NOMO-1 (cell line): ENCODE results near the gene GRIPAP1.

Experiments used
- DNase-seq, 2 experiments: peaks; one replicate each; lab custom pipeline; 2025; ENCODE audit not compliant: unreplicated experiment in 2 of 2; lab: John Stamatoyannopoulos, UW

Gene GRIPAP1, protein sequence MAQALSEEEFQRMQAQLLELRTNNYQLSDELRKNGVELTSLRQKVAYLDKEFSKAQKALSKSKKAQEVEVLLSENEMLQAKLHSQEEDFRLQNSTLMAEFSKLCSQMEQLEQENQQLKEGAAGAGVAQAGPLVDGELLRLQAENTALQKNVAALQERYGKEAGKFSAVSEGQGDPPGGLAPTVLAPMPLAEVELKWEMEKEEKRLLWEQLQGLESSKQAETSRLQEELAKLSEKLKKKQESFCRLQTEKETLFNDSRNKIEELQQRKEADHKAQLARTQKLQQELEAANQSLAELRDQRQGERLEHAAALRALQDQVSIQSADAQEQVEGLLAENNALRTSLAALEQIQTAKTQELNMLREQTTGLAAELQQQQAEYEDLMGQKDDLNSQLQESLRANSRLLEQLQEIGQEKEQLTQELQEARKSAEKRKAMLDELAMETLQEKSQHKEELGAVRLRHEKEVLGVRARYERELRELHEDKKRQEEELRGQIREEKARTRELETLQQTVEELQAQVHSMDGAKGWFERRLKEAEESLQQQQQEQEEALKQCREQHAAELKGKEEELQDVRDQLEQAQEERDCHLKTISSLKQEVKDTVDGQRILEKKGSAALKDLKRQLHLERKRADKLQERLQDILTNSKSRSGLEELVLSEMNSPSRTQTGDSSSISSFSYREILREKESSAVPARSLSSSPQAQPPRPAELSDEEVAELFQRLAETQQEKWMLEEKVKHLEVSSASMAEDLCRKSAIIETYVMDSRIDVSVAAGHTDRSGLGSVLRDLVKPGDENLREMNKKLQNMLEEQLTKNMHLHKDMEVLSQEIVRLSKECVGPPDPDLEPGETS

DNA sequence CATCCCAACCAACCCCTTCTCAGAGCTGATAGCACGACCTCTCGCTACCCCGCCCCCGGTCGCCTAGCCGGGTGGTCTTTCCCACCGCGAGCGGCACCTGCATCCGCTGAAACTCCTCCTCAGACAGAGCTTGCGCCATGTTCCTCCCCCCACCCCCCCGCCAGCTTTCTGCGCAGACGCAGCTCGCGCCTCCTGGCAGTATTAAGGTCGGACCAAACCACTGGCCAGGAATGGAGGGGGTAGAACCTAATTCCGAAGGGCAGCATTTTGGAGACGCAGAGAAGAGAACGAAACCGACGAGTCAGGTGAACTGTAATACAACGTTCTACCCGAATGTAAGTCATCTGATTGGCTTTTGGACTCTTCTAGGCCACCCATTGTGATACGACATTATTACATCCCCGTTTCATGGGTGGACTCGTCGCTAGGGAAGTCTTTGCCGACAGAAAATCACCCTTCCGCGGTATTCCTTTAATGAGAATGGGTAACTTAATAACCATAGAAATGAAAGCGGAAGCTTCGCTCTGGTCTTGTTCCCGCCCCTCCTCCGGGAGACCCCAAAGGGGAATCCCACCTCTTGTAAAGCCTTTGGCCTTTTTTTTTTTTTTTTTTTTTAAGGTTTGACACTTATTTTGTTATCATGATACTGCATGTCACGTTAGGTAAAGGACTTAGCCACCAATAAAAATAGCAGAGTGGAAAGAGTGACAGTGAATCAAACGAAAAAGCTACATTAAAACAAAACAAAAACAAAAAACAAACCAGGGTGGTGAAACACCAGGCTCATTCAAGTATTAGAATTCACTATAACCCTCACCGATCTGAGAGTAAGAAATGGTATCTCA, at the start of gene GRIPAP1:
Gene GRIPAP1 (minus strand): TSS at position 174 of the 845 bp plus-strand sequence. CDS start 35 bp downstream, at position 139.
- peak; percentile 49 to 73 for DNase-seq

DNA sequence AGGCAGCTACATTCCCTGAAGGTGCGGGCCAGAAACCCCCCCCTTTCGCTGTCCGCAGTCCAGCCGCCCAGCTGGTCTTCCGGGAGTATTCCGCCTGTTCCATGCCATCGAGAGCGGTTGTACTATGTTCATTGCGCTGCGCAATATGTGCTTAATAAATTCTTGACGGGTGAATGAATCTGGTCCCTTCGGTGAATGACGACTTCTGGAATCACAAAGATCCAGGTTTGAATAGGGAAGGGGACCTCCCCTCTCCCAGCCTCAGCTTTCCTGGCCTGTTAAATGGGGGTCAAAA, 41.9 kb upstream of the GRIPAP1 start:
- no peak for DNase-seq

DNA sequence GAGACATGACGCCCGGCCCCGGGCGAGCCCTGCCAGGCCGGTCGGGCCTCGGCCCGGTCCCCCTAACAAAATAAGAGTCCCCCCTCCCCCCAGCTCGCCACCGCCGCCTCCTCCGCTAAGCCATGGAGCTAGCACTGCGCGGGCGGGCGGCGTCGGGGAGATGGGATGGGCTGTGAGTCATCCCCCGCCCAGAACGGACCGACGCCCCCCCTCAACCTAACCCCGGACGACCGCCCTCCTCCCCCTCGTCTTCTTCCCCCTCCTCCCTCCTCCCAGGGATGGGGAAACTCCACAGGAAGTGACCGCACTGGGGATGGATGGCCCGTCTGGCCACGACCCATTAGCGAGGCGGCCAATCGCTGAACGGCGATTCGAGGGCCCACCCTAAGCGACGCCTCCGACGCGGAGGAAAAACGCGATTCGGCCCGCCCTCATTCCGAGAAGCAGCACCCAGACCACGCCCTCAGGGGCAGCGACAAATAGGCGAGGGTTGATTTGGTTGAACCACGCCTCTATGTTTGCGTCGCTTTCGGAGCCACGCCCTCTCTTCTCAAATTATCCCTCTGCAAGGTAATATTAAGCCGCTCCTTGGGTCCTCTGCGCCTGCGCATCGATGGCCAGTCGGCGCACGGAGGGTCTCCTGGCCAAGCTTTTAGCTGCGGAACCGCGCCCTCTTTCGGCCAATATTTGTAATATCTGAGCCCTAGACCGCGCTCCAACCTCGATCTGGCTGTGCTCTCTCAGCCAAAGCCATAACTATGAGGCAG, 41.3 kb upstream of the GRIPAP1 start, which contains the start of gene TFE3:
Gene TFE3 (minus strand): TSS at position 138 of the 767 bp plus-strand sequence. CDS start 131 bp downstream, at position 7.
- peak; percentile 92 to 97 for DNase-seq

DNA sequence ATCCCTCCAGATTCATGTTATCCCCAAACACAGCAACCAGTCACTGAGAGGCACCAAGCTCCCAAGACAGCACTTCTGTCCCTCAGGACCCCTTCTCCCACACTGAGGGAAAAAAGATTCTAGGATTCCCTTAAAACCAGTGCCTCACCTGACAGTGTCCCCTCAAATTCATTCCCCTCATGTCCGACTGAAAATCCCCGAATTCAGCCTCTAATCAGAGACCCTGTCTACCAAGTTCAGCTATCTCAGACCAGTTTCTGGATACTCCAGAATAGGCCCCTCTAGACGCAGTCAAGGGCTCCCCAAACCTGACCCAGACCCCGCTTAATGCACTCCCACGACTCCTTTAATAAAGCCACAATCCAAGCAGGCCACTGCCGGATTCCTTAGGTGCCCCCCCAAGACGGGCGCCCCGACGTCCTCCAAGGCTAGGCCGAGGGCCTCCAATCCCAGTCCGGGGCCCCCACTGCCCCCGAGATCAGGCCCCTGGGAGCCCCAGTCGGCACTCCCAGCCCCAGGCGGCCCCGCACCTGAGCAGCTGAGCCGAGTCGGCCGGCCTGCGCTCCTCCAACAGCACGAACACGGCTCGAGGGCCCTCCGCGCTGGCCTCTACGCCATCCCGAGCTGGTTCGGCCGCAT, 40.6 kb upstream of the GRIPAP1 start:
- no peak for DNase-seq

DNA sequence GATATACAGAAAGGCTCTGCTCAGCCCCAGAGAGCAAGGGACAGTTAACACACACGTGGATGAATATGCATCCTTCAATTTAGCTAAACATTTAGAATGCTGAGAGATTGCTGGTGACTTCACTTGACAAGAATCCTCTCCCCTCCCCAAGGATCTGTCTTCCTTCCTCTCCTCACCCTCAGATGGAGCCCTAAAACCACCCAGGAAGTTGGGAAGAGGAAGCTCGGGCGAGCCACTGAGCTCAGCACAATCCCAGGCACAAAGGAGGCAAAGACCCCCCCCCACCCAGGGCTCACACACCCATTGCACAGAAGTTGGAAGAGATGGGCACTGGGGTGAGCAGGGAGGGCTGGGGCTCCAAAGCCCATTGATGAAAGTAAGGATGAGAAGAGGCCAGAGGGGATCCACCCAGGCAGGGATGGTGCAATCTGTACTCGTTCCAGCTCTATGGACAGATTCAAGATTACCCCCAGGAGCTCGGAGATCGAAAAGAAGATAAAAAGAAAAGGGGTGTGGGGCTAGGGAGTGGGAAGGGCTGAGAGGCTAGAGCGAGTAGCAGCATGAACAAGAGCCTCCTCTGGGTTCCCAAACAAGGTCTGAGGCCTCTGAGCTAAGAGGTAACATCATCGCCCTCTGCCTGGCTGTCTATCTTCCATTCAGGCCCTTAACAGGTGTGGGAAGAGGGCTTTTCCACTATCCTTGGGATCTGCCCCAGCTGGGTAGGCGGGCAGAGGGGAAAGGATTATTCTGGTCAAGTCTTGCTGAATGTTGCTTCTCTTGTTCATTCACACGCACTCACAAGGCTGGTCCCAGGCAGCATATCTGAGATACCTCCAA, 39.9 kb upstream of the GRIPAP1 start:
- DNase-seq, result peak in 1 of 2 experiments; percentile 4

DNA sequence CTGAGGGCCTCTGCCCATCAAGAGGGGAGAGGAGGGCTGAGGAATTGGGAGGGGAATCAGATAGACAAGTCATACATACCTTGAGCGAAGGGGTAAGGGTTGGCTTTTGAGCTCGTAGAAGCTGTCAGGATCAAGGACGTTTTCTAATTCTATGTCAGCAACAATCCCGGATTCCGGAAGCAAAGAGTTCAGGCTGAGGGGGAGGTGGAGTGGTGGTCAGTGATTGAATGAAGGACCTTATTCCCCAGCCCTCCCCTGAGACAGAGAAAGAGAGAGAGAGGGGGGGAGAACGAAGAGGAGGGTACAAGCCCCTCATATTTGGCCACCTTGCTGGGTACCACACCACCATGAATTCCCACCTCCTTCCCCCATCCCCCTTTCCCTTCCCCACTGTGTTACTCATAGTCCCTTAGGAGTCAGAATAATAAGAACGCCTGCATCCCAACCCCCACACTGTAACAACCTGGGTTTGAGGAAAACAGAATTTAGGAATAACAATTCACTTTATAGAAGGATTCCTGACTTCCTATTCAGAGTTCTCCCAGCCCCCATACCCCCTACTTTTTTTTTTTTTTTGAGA, 38.4 kb upstream of the GRIPAP1 start:
- DNase-seq, result no peak

DNA sequence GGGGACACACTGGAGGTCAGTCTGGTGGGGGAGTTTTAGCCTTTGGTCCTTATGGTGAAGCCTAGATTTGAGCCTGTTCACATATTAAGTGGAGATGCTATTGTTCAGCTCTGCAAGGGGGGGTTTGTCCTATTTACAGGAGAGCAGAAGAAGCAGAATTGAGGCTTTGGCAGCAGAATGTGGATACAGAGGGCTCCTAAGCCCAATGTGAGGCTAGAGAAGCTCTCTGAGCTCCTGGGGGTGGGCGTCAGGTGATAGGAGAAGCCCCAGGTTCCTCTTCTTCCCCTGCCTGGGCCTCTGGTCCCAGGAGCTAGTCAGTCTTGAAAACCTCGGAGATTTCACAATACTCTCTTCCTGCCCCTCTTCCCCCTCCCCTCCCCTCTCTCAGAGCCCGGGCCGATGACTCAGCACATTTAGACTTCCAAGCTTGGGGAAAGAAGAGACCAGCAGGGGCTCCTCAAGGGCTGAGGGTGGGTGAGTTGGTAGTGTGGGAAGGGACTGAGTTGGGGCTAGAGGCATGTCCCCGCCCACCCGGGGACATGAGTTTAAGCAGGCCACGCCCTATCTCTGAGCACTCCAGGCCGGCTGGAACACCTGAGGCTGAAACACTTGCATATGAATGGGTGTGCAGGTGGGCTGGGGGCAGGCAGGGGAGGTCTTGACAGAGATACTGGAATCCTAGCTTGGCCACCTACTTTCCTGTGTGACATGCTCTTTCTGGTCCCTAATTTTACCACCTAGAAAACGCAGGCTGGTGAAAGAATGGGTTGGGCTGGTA, 37.7 kb upstream of the GRIPAP1 start:
- DNase-seq, result peak; percentile 91 to 94

DNA sequence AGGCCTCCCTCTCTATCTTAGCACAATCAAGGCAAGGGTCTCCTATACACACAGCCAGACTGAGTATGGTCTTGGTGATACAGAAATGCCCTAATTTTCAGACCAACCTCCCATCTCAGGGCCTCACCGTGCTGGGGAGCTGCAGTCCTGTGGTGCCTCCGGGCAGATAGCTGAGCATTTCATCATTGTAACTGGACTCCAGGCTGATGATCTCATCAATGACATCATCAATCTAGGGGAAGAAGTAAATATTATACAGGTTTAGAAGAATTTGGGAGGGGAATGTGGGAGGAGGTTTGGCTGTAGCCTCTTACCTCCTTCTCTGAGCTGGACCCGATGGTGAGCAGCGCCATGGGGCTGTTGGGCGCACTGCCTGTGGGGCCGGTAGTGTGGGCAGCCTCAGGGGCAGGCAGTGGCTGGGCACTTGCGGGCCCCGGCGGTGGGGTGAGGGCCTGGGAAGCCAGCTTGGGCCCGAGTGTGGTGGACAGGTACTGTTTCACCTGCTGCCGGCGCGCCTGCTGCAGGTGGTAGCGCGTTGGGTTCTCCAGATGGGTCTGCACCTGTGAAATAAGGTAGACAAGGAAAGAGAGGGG, 35.9 kb upstream of the GRIPAP1 start:
- no peak for DNase-seq

DNA sequence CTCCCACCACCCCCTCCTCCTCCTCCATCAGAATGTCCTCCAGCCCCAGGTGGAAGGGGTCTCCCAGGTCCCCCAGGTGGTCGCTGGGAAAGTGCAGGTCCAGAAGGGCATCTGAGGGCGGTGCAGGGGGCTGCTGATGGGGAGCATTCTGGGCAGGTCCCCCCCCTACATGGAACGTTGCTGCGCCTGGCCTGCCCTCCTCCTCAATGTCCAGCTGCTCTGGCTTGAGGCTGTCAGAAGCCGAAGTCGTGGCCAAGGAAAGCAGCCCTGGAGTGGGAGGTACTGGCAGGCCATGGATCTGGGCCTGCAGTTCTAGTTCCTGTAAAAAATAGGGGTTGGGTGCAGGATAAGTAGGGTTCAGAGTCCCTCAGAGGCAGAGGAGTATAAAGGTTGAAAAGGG, 28.2 kb upstream of the GRIPAP1 start:
- DNase-seq, result no peak

DNA sequence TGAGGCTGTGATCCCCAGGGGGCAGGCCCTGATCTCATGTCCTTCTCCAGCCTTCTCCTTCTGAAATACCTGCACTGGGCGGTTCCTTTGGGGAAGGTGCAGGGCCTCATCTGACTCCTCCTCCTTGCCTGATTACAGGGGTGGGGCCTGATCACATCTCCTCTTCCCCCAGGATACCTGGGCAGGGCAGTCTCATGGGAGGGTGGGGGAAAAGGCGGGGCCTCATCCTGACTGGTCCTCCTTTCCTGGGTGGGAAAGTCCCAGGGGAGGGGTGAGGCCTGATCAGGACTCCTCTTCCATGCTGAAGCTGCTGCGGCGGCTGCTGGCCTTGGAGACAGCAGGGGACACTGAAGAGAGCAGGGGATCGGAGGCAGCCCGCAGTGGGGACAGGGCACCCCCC, 27.8 kb upstream of the GRIPAP1 start:
- no peak for DNase-seq

DNA sequence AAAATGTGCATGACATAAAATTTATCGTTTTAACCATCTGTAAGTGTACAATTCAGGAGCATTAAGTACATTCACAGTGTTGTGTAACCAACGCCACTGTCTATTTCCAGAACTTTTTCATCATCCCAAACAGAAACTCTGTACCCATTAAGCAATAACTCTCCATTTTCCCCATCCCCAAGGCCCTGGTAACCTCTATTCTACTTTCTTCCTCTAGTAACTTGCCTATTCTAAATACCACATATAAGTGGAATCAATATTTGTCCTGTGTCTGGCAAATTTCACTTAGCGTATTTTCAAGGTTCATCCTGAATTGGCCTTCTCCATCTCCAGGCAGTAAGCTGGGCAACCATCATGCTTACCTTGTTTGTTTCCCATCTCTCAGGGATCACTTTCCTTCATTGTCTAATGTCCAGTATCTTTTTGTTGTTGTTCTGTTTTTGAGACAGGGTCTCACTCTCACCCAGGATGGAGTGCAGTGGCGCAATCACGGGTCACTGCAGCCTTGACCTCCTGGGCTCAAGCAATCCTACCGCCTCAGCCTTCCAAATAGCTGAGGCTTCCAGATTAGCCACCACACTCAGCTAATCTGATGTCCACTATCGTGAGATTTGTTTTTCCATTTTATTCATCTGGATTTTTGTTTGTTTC, 17.7 kb upstream of the GRIPAP1 start:
- DNase-seq, result peak in 1 of 2 experiments; percentile 18

DNA sequence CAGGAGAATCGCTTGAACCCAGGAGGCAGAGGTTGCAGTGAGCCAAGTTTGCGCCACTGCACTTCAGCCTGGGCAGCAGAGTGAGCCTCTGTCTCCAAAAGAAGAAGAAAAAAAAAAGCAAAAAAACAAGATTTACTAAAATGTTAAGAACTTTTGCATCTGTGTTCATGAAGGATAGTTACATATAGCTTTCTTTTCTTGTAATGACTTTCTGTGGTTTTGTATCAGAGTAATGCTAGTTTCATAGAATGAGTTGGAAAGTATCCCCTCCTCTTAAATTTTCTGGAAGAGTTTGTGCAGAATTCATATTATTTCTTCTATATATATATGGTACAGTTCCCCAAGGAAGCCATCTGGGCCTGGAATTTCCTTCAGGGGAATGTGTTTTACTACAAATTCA, 17.0 kb upstream of the GRIPAP1 start:
- no peak for DNase-seq

DNA sequence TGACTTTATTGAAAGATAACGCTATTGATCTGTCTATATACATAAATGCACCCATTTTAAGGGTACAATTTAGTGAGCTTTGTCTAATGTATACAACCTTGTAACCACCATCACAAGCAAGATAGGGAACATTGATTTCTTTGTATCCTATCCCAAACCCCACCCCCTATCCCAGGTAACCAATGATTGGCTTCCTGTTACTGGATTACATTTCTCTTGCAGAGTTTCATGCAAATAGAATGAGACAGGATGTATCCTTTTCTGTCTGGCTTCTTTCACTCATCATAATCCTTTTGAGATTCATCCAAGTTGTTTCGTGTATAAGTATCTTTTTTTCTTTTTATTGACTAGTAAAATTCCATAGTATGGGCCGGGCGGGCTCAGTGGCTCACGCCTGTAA, 1.6 kb upstream of the GRIPAP1 start:
- DNase-seq, result no peak

DNA sequence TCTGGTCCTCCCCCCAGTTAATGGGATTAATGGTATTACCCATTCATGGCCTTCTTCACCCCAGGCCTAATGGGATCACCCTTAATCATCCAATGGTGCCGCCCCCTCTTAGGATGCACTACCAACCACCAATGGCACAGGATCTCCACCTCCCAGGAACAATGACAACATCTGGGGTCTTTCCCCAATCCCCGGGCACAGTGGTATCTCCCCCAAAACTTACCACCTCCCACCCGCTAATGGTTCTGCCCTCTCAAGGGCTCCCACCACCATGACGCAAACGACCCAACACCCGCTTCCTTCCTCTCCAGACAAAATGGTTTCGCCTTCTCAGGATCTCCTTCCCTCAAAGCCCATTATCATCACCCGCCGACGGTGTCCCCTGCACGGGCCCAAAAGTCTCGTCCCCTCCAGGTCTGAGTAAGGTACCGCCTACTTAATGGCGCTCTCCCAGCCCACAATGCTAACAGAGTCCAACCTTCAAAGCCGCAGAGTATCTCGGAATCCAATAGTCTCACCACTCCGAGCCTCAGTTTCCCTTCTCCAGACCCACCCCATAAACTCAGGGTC, 458 bp downstream of the GRIPAP1 start:
- peak; percentile 30 to 33 for DNase-seq

DNA sequence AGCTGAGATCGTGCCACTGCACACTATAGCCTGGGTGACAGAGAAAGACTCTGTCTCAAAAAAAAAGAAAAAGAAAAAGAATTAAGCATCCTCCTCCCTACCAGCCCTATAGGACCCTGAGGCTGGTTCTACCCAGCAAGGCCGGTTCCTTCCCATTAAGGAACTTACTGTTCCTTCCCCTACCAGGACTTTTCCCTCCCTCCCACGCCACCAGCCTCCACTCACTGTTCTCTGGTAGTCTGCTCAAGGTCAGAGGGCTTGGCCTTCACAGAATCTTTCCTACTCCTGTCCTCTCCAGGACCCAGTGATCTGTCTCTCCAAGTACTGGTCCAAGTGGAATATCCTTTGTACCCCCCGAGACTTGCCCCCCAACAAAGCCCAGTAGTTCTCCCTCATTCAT, 1.4 kb downstream of the GRIPAP1 start:
- no peak for DNase-seq

DNA sequence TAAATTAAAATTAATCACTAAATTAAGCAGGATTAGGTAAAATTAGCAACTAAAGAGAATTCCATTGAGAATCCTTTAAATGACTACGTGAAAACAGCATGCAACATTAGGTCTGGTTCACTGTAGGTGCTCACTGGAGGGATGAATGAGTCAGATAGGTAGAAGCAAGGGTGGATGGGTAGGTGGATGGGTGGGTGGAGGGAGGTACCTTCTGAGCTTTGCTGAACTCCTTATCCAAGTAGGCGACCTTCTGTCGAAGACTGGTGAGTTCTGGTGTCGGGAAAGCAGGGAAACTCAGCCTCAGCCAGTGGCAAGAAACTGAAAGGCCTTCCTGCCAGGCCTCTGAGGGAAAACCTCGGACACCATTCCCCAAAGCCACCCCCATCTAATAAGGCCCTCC, 3.0 kb downstream of the GRIPAP1 start:
- no peak for DNase-seq

DNA sequence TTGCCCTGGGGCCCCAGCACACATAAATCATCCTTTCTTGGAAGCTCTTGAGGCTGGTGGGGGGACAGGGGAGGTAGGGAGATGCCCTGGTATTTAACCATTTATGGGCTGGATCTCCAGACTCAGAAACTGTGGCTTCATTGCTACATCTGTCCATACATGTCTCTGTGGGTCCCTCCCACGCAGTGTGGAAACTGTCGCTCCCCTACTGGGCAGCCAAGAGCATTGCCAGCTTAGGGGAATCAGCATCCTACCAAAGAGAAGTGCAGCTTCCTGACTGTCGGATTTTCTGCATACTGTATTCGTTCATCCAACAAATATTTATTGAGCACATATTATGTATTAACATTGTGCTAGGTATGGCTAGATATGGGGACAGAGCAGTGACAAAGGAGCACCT, 3.7 kb downstream of the GRIPAP1 start:
- DNase-seq, result no peak
